ENCODE measurements around the gene IRAK2. TPM values are rescaled to one million over a fixed set of nuclear protein-coding genes. Genes with fewer than 3 reads are reported as not detected.
A peak's percentile ranks its signal among the peaks of the same experiment; 100 is the strongest.

Gene IRAK2
- total RNA-seq, 1 donor = 4.0 TPM

- peaks cover 41% of the 10 kb centered on the region for H3K36me3 ChIP-seq (ENCODE audit: insufficient read depth, low read length)
- H3K79me2 ChIP-seq (ENCODE audit: insufficient read depth, low read length) = peaks cover 40% of the 10 kb centered on the region
- H3K27me3 ChIP-seq (ENCODE audit: insufficient read depth, low read length) = no peaks in the 10 kb centered on the region
- H4K20me1 ChIP-seq (ENCODE audit: insufficient read depth, low read length) = peaks cover 6% of the 10 kb centered on the region
- no peak for DNase-seq (ENCODE audit: insufficient read length, low spot score, missing footprints)
- H3K4me3 ChIP-seq (ENCODE audit: insufficient read depth, low read length) = no peak overlapping the region
- no peak overlapping the region for H2AFZ ChIP-seq (ENCODE audit: low read length)
- no peaks in the 10 kb centered on the region for H3K9me3 ChIP-seq (ENCODE audit: low read depth, low read length)
- TF ChIP-seq CTCF (IDR thresholded peaks at IDR 0.05; ENCODE audit: extremely low read depth, low read depth, low read length) = no peak
- H3K27ac ChIP-seq (ENCODE audit: low read depth, low read length) = no peak overlapping the region
- H3K4me2 ChIP-seq (ENCODE audit: insufficient read depth, low read length) = no peak overlapping the region
- H3K4me1 ChIP-seq (ENCODE audit: insufficient read depth, low read length) = peaks cover 16% of the 10 kb centered on the region
These were observed 114.9 kb downstream of the IRAK2 start for GRCh38 chr3:10279384-10280176.

- Histone ChIP-seq H4K20me1 (ENCODE audit: insufficient read depth, low read length) (peaks cover 6% of the 10 kb centered on the region), H2AFZ (ENCODE audit: low read length) (no peak overlapping the region), H3K79me2 (ENCODE audit: insufficient read depth, low read length) (peaks cover 35% of the 10 kb centered on the region), H3K27me3 (ENCODE audit: insufficient read depth, low read length) (no peaks in the 10 kb centered on the region), H3K4me1 (ENCODE audit: insufficient read depth, low read length) (peaks cover 18% of the 10 kb centered on the region), H3K36me3 (ENCODE audit: insufficient read depth, low read length) (peaks cover 41% of the 10 kb centered on the region), H3K4me2 (ENCODE audit: insufficient read depth, low read length) (no peak overlapping the region), H3K9me3 (ENCODE audit: low read depth, low read length) (no peaks in the 10 kb centered on the region), H3K4me3 (ENCODE audit: insufficient read depth, low read length) (no peak overlapping the region), H3K27ac (ENCODE audit: low read depth, low read length) (no peak overlapping the region)
- peak; percentile 10 for TF ChIP-seq CTCF (IDR thresholded peaks at IDR 0.05; ENCODE audit: extremely low read depth, low read depth, low read length)
- DNase-seq (ENCODE audit: insufficient read length, low spot score, missing footprints) = no peak
These were observed 115.4 kb downstream of the IRAK2 start for GRCh38 chr3:10280177-10280529.

GRCh38 chr3:10280571-10280970 lies 115.9 kb downstream of the IRAK2 start:
- Histone ChIP-seq H3K36me3 (ENCODE audit: insufficient read depth, low read length) (peaks cover 41% of the 10 kb centered on the region), H3K9me3 (ENCODE audit: low read depth, low read length) (no peaks in the 10 kb centered on the region), H3K79me2 (ENCODE audit: insufficient read depth, low read length) (peaks cover 31% of the 10 kb centered on the region), H3K4me1 (ENCODE audit: insufficient read depth, low read length) (peaks cover 22% of the 10 kb centered on the region), H3K4me3 (ENCODE audit: insufficient read depth, low read length) (no peak overlapping the region), H3K27ac (ENCODE audit: low read depth, low read length) (no peak overlapping the region), H3K27me3 (ENCODE audit: insufficient read depth, low read length) (no peaks in the 10 kb centered on the region), H2AFZ (ENCODE audit: low read length) (no peak overlapping the region), H4K20me1 (ENCODE audit: insufficient read depth, low read length) (peaks cover 6% of the 10 kb centered on the region), H3K4me2 (ENCODE audit: insufficient read depth, low read length) (no peak overlapping the region)
- no peak for DNase-seq (ENCODE audit: insufficient read length, low spot score, missing footprints)
- no peak for TF ChIP-seq CTCF (IDR thresholded peaks at IDR 0.05; ENCODE audit: extremely low read depth, low read depth, low read length)

- peaks cover 19% of the 10 kb centered on the region for H3K79me2 ChIP-seq (ENCODE audit: insufficient read depth, low read length)
- H3K36me3 ChIP-seq (ENCODE audit: insufficient read depth, low read length) = peaks cover 31% of the 10 kb centered on the region
- peak overlapping the region; percentile 74 for H3K4me2 ChIP-seq (ENCODE audit: insufficient read depth, low read length)
- DNase-seq (ENCODE audit: insufficient read length, low spot score, missing footprints) = peak; percentile 93
- peaks cover 27% of the 10 kb centered on the region for H3K4me1 ChIP-seq (ENCODE audit: insufficient read depth, low read length)
- H2AFZ ChIP-seq (ENCODE audit: low read length) = no peak overlapping the region
- peak overlapping the region; percentile 1 for H3K4me3 ChIP-seq (ENCODE audit: insufficient read depth, low read length)
- no peak for TF ChIP-seq CTCF (IDR thresholded peaks at IDR 0.05; ENCODE audit: extremely low read depth, low read depth, low read length)
- H4K20me1 ChIP-seq (ENCODE audit: insufficient read depth, low read length) = peaks cover 3% of the 10 kb centered on the region
- no peaks in the 10 kb centered on the region for H3K9me3 ChIP-seq (ENCODE audit: low read depth, low read length)
- peak overlapping the region; percentile 53 for H3K27ac ChIP-seq (ENCODE audit: low read depth, low read length)
- no peaks in the 10 kb centered on the region for H3K27me3 ChIP-seq (ENCODE audit: insufficient read depth, low read length)
These were observed 117.2 kb downstream of the IRAK2 start for GRCh38 chr3:10281951-10282350.

Measured in osteoblast (primary cell).